GM12878 (cell line): ENCODE results near the gene RNF32.

Experiments
- FOXM1 ChIP-seq: IDR thresholded peaks from 2 replicates; pipeline ENCODE4 v1.6.1; 2012; ENCODE audit warnings: low read depth, mild to moderate bottlenecking, inconsistent platforms, low read length, moderate library complexity
- IKZF2 ChIP-seq, 2 experiments: fragments of 450-650 bp; IDR thresholded peaks; 2 replicates each; pipeline ENCODE4 v1.6.1; 2017; ENCODE audit warnings: mild to moderate bottlenecking in 2 of 2, moderate library complexity in 2 of 2
- MYC ChIP-seq: IDR thresholded peaks from 2 replicates; pipeline ENCODE4 v1.6.1; 2011; ENCODE audit warnings: mild to moderate bottlenecking, low read length, moderate library complexity, inconsistent platforms; ENCODE audit not compliant: insufficient read depth, insufficient replicate concordance, insufficient read length, severe bottlenecking
- NFIC ChIP-seq: IDR thresholded peaks from 2 replicates; pipeline ENCODE4 v1.6.1; 2012; ENCODE audit warnings: low read depth, mild to moderate bottlenecking, inconsistent platforms, low read length, moderate library complexity
- POLR2A ChIP-seq: IDR thresholded peaks from 2 replicates; pipeline ENCODE4 v1.6.1; 2011; ENCODE audit warnings: low read depth, mild to moderate bottlenecking, low read length
- POLR2AphosphoS5 ChIP-seq: IDR thresholded peaks from 2 replicates; pipeline ENCODE4 v1.6.1; 2011; ENCODE audit warnings: mild to moderate bottlenecking, low read length, inconsistent platforms
- YY1 ChIP-seq: IDR thresholded peaks from 2 replicates; pipeline ENCODE4 v1.6.1; 2011; ENCODE audit warnings: low read depth, mild to moderate bottlenecking, low read length
- TF ChIP-seq, protein P1 (sequence below), 3 experiments: IDR thresholded peaks in 2 of 3; conservative IDR thresholded peaks in 1 of 3; 2 replicates each; pipeline ENCODE4 v1.5.1; 2011; ENCODE audit warnings: low read depth in 3 of 3, low read length in 3 of 3, mild to moderate bottlenecking in 3 of 3, control low read depth in 2 of 3, moderate library complexity in 2 of 3, inconsistent platforms in 1 of 3, mixed read lengths in 1 of 3; ENCODE audit not compliant: control insufficient read depth in 2 of 3, insufficient read depth in 1 of 3; ENCODE audit errors: extremely low read depth in 1 of 3

DNA sequence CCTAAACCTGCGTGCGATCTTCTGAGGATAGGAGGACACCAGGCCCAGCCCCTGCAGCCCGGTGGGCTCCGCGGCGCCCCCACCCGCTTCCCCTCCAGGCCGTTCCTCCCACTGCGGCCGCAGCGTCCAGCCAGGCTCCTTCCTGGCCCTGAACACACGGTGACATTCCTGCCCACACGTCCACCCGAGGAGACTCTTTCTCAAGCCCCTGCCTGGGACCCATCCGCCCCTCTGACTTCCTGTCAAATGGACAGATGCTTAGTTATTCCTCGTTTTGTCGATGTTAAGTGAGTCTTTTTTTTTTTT is 32.4 kb upstream of the RNF32 start:
- TF ChIP-seq, protein P1, sequence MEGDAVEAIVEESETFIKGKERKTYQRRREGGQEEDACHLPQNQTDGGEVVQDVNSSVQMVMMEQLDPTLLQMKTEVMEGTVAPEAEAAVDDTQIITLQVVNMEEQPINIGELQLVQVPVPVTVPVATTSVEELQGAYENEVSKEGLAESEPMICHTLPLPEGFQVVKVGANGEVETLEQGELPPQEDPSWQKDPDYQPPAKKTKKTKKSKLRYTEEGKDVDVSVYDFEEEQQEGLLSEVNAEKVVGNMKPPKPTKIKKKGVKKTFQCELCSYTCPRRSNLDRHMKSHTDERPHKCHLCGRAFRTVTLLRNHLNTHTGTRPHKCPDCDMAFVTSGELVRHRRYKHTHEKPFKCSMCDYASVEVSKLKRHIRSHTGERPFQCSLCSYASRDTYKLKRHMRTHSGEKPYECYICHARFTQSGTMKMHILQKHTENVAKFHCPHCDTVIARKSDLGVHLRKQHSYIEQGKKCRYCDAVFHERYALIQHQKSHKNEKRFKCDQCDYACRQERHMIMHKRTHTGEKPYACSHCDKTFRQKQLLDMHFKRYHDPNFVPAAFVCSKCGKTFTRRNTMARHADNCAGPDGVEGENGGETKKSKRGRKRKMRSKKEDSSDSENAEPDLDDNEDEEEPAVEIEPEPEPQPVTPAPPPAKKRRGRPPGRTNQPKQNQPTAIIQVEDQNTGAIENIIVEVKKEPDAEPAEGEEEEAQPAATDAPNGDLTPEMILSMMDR (IDR thresholded peaks at IDR 0.05 in 2 of 3, conservative IDR thresholded peaks at IDR 0.05 in 1 of 3; ENCODE audit: control insufficient read depth in 2 of 3, extremely low read depth in 1 of 3, insufficient read depth in 1 of 3, low read depth in 3 of 3, low read length in 3 of 3): no peak
- TF ChIP-seq MYC (no peak), FOXM1 (no peak), POLR2A (no peak), YY1 (no peak), IKZF2 (IDR thresholded peaks at IDR 0.05) (no peak), POLR2AphosphoS5 (no peak), NFIC (no peak)
